ENCODE data around the gene FZR1.
"Not testable (repeated sequence)": the region's sequence is repeated elsewhere in the genome, so short reads cannot be mapped to it uniquely, and the experiment has no call there.

DNA sequence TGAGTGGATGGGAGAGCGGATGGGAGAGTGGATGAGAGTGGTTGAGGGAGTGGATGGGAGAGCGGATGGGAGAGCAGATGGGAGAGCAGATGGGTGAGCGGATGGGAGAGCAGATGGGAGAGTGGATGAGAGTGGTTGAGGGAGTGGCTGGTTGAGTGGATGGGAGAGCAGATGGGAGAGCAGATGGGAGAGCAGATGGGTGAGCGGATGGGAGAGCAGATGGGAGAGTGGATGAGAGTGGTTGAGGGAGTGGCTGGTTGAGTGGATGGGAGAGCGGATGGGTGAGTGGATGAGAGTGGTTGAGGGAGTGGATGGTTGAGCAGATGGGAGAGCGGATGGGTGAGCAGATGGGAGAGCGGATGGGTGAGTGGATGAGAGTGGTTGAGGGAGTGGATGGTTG lies 23.2 kb downstream of the FZR1 start:
- TF ChIP-seq CTCF, EZH2, EZH2phosphoT487 (IDR thresholded peaks at IDR 0.05): not testable (repeated sequence)
